ENCODE measurements around the gene RASL11A. TPM values are rescaled to one million over a fixed set of nuclear protein-coding genes. Genes with fewer than 3 reads are reported as not detected.

RASL11A gene
- total and polyA plus RNA-seq, 2 of the 13 experiments (the other 11 are each of a cell fraction or from before 2014, with no cell fraction given), result 3.0 to 4.1 TPM

- peak; percentile 18; the same call in 1 of the 2 replicates for TF ChIP-seq TFE3 (CRISPR knock-in tag; IDR thresholded peaks at IDR 0.05)
- TF ChIP-seq ARHGAP35 (CRISPR knock-in tag; IDR thresholded peaks at IDR 0.05; ENCODE audit: borderline replicate concordance), result peak; percentile 78; the same call in 1 of the 2 replicates
- TF ChIP-seq PAF1 (CRISPR knock-in tag; IDR thresholded peaks at IDR 0.05), result no peak
- TF ChIP-seq JDP2 (CRISPR knock-in tag; IDR thresholded peaks at IDR 0.05; ENCODE audit: borderline replicate concordance), result no peak; the same call in 1 of the 2 replicates
- peak; percentile 89 for TF ChIP-seq YY1 (IDR thresholded peaks at IDR 0.05; ENCODE audit: insufficient read depth, insufficient replicate concordance, low read depth, low read length)
- TF ChIP-seq ZNF761 (CRISPR knock-in tag; conservative IDR thresholded peaks at IDR 0.05), result no peak
- TF ChIP-seq HNRNPUL1 (IDR thresholded peaks at IDR 0.05; ENCODE audit: low read depth, low read length), result no peak
- no peak; the same call in 1 of the 2 replicates for TF ChIP-seq ZNF724P (CRISPR knock-in tag; IDR thresholded peaks at IDR 0.05; ENCODE audit: borderline replicate concordance)
- TF ChIP-seq ZSCAN30 (CRISPR knock-in tag; IDR thresholded peaks at IDR 0.05), result no peak
- TF ChIP-seq, protein P1, sequence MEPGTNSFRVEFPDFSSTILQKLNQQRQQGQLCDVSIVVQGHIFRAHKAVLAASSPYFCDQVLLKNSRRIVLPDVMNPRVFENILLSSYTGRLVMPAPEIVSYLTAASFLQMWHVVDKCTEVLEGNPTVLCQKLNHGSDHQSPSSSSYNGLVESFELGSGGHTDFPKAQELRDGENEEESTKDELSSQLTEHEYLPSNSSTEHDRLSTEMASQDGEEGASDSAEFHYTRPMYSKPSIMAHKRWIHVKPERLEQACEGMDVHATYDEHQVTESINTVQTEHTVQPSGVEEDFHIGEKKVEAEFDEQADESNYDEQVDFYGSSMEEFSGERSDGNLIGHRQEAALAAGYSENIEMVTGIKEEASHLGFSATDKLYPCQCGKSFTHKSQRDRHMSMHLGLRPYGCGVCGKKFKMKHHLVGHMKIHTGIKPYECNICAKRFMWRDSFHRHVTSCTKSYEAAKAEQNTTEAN (CRISPR knock-in tag; conservative IDR thresholded peaks at IDR 0.05), result peak; percentile 54; the same call in 1 of the 2 replicates
- TF ChIP-seq, protein P2, sequence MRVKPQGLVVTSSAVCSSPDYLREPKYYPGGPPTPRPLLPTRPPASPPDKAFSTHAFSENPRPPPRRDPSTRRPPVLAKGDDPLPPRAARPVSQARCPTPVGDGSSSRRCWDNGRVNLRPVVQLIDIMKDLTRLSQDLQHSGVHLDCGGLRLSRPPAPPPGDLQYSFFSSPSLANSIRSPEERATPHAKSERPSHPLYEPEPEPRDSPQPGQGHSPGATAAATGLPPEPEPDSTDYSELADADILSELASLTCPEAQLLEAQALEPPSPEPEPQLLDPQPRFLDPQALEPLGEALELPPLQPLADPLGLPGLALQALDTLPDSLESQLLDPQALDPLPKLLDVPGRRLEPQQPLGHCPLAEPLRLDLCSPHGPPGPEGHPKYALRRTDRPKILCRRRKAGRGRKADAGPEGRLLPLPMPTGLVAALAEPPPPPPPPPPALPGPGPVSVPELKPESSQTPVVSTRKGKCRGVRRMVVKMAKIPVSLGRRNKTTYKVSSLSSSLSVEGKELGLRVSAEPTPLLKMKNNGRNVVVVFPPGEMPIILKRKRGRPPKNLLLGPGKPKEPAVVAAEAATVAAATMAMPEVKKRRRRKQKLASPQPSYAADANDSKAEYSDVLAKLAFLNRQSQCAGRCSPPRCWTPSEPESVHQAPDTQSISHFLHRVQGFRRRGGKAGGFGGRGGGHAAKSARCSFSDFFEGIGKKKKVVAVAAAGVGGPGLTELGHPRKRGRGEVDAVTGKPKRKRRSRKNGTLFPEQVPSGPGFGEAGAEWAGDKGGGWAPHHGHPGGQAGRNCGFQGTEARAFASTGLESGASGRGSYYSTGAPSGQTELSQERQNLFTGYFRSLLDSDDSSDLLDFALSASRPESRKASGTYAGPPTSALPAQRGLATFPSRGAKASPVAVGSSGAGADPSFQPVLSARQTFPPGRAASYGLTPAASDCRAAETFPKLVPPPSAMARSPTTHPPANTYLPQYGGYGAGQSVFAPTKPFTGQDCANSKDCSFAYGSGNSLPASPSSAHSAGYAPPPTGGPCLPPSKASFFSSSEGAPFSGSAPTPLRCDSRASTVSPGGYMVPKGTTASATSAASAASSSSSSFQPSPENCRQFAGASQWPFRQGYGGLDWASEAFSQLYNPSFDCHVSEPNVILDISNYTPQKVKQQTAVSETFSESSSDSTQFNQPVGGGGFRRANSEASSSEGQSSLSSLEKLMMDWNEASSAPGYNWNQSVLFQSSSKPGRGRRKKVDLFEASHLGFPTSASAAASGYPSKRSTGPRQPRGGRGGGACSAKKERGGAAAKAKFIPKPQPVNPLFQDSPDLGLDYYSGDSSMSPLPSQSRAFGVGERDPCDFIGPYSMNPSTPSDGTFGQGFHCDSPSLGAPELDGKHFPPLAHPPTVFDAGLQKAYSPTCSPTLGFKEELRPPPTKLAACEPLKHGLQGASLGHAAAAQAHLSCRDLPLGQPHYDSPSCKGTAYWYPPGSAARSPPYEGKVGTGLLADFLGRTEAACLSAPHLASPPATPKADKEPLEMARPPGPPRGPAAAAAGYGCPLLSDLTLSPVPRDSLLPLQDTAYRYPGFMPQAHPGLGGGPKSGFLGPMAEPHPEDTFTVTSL (CRISPR knock-in tag; IDR thresholded peaks at IDR 0.05; ENCODE audit: borderline replicate concordance), result no peak; the same call in 1 of the 2 replicates
- no peak for TF ChIP-seq TRIM24 (CRISPR knock-in tag; IDR thresholded peaks at IDR 0.05)
- TF ChIP-seq CEBPZ (IDR thresholded peaks at IDR 0.05; ENCODE audit: low read length), result no peak
- TF ChIP-seq ZNF138 (CRISPR knock-in tag; IDR thresholded peaks at IDR 0.05; ENCODE audit: low read depth), result peak; percentile 61; the same call in 1 of the 2 replicates
Measured at GRCh38 chr13:27251166-27252091, 19.2 kb upstream of the RASL11A start, which contains the start of gene RPL21 (continued).
